ENCODE measurements around the gene ERC2. TPM values are rescaled to one million over a fixed set of nuclear protein-coding genes. Genes with fewer than 3 reads are reported as not detected.

The ERC2 gene
- total and polyA plus RNA-seq, 7 donors: 0.52 to 5.7 (median 1.2) TPM; not detected in 2

GRCh38 chr3:56059731-56060130 is 408.5 kb downstream of the ERC2 start:
- Histone ChIP-seq H3K27me3 (no peaks in the 10 kb centered on the region), H3K4me1 (no peaks in the 10 kb centered on the region), H3K27ac (no peak overlapping the region), H3K36me3 (no peaks in the 10 kb centered on the region), H3K4me3 (no peak overlapping the region), H3K9me3 (no peaks in the 10 kb centered on the region)
- no peak for TF ChIP-seq EP300 (IDR thresholded peaks at IDR 0.05)
- no peak for TF ChIP-seq CTCF (IDR thresholded peaks at IDR 0.05)
- no peak for TF ChIP-seq POLR2A (IDR thresholded peaks at IDR 0.05)
- intact Hi-C loops (cut with DNase I): no loop called here
- WGBS, 2 donors: 18 to 67% methylated on average over 1 of the region's 1 CpG
- DNase-seq: no peak

DNA sequence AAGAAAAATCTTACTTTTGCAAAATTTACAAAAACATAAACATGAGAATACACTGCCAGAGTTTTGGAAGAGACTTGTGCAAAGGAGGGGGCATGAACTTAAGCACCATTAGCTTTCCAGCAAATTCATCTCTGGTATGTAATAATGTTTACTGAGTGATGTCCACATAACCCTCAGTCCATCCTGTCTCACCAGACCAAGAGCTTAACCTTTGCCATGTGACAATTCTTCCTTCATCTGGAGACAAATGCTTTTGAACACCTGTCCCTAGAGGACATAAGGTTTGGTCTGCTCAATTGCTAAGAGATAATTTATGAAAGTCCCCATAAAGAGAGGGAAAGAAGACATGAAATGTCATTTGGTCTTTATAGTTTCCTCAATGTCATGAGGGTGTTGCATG is 412.3 kb downstream of the ERC2 start:
- Histone ChIP-seq H3K27ac (no peak overlapping the region), H3K27me3 (no peaks in the 10 kb centered on the region), H3K36me3 (no peaks in the 10 kb centered on the region), H3K4me1 (no peaks in the 10 kb centered on the region), H3K4me3 (no peak overlapping the region), H3K9me3 (no peaks in the 10 kb centered on the region)
- TF ChIP-seq POLR2AphosphoS5 (IDR thresholded peaks at IDR 0.05): no peak
- no peak for TF ChIP-seq POLR2A (IDR thresholded peaks at IDR 0.05)
- no peak for TF ChIP-seq CTCF (IDR thresholded peaks at IDR 0.05)
- TF ChIP-seq EP300 (IDR thresholded peaks at IDR 0.05): no peak
- no peak for DNase-seq
- intact Hi-C loops (cut with DNase I): no loop called here

GRCh38 chr3:56055546-56055945 is 412.7 kb downstream of the ERC2 start:
- H3K27me3 ChIP-seq: no peaks in the 10 kb centered on the region
- intact Hi-C loops (cut with DNase I): no loop called here
- H3K4me1 ChIP-seq: no peaks in the 10 kb centered on the region
- TF ChIP-seq POLR2A (IDR thresholded peaks at IDR 0.05) (no peak), CTCF (IDR thresholded peaks at IDR 0.05) (no peak), EP300 (IDR thresholded peaks at IDR 0.05) (no peak), POLR2AphosphoS5 (IDR thresholded peaks at IDR 0.05) (no peak)
- DNase-seq: no peak
- no peak overlapping the region for H3K4me3 ChIP-seq
- H3K36me3 ChIP-seq: no peaks in the 10 kb centered on the region
- no peak overlapping the region for H3K27ac ChIP-seq
- WGBS, 2 donors: 50 to 69% methylated on average over 4 of the region's 4 CpGs
- no peaks in the 10 kb centered on the region for H3K9me3 ChIP-seq

GRCh38 chr3:56054844-56055243 is 413.4 kb downstream of the ERC2 start:
- intact Hi-C loops (cut with DNase I): no loop called here
- H3K27ac ChIP-seq: no peak overlapping the region
- DNase-seq: no peak
- TF ChIP-seq CTCF (IDR thresholded peaks at IDR 0.05) (no peak), POLR2AphosphoS5 (IDR thresholded peaks at IDR 0.05) (no peak), POLR2A (IDR thresholded peaks at IDR 0.05) (no peak), EP300 (IDR thresholded peaks at IDR 0.05) (no peak)
- no peaks in the 10 kb centered on the region for H3K36me3 ChIP-seq
- H3K4me1 ChIP-seq: no peaks in the 10 kb centered on the region
- H3K4me3 ChIP-seq: no peak overlapping the region
- no peaks in the 10 kb centered on the region for H3K27me3 ChIP-seq
- 82 to 89% methylated on average over 10 of the region's 10 CpGs for WGBS, 2 donors
- H3K9me3 ChIP-seq: no peaks in the 10 kb centered on the region

GRCh38 chr3:56053727-56054126 is 414.5 kb downstream of the ERC2 start:
- intact Hi-C loops (cut with DNase I): no loop called here
- H3K4me3 ChIP-seq: no peak overlapping the region
- WGBS, 2 donors: 8 to 46% methylated on average over 3 of the region's 3 CpGs
- TF ChIP-seq CTCF (IDR thresholded peaks at IDR 0.05) (no peak), POLR2AphosphoS5 (IDR thresholded peaks at IDR 0.05) (no peak), EP300 (IDR thresholded peaks at IDR 0.05) (no peak), POLR2A (IDR thresholded peaks at IDR 0.05) (no peak)
- H3K27me3 ChIP-seq: no peaks in the 10 kb centered on the region
- no peak overlapping the region for H3K27ac ChIP-seq
- H3K36me3 ChIP-seq: no peaks in the 10 kb centered on the region
- H3K9me3 ChIP-seq: no peaks in the 10 kb centered on the region
- no peak for DNase-seq
- no peaks in the 10 kb centered on the region for H3K4me1 ChIP-seq
